GM12891 (cell line): ENCODE data around the gene YAF2.

Source experiments
- POLR2A ChIP-seq: IDR thresholded peaks from 2 replicates; pipeline ENCODE4 v1.6.1; 2011; ENCODE audit warnings: low read depth, low read length, control low read depth
- POLR2AphosphoS5 ChIP-seq: IDR thresholded peaks from 2 replicates; pipeline ENCODE4 v1.6.1; 2011; ENCODE audit warnings: low read depth, low read length, control low read depth
- POU2F2 ChIP-seq: IDR thresholded peaks from 2 replicates; pipeline ENCODE4 v1.6.1; 2011; ENCODE audit warnings: low read depth, mild to moderate bottlenecking, control low read depth, low read length, moderate library complexity
- TAF1 ChIP-seq: IDR thresholded peaks from 2 replicates; pipeline ENCODE4 v1.6.1; 2011; ENCODE audit warnings: low read depth, low read length, control low read depth

GRCh38 chr12:42237853-42238239, 202 bp downstream of the YAF2 start:
- no peak for TF ChIP-seq POLR2A
- TF ChIP-seq TAF1 = no peak
- TF ChIP-seq POU2F2 = no peak
- TF ChIP-seq POLR2AphosphoS5 = no peak
